HG03565 (cell line): ENCODE results near the gene GRAP.
"Not testable (repeated sequence)": the region's sequence is repeated elsewhere in the genome, so short reads cannot be mapped to it uniquely, and the experiment has no call there.

Experiments used
- ATAC-seq: cut with Tn5 transposase; IDR thresholded peaks from one replicate; pipeline ENCODE4 v1.9.1; 2021; ENCODE audit warnings: mild to moderate bottlenecking, moderate library complexity; ENCODE audit not compliant: unreplicated experiment

The GRAP gene

DNA sequence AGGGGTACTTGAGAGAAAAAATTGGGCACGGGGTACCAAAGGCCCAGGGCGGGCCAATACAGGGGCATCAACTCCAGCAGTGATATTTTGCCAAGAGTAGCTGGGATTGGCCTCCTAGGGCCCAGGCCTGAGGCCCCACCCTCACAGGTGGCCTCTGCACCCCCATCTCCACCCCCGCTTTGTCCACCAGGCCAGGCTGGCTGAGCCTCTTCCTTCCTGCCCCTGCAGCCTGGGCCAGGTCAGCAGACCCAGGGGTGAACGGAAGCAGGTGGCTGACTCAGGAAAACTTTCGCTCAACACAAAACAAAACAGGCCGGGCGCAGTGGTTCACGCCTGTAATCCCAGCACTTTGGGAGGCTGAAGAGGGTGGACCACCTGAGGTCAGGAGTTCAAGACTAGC is 3.7 kb downstream of the GRAP start:
- not testable (repeated sequence) for ATAC-seq

GRCh38 chr17:19042369-19042768 is 4.4 kb downstream of the GRAP start:
- ATAC-seq = not testable (repeated sequence)

- not testable (repeated sequence) for ATAC-seq
Measured at GRCh38 chr17:19041871-19042270, 4.9 kb downstream of the GRAP start.

DNA sequence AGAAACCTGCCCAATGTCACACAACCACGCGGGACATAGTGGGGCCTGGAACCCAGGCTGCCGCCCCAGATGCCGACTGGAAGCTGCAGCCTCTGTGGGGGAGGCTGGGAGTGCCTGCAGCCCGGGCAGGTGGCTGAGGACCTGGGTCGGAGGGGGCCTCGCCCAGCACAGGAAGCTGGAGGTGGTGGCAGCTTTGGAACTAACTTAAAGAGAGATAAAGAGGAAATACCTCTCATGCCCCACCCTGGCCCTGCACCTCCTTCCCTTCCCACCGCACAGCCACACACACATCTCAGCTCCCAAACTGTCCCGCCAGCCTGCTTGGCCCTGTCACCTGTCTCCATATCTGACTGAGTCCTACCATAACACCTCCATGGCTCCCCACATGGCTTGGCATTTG is 6.4 kb downstream of the GRAP start:
- ATAC-seq = not testable (repeated sequence)

- ATAC-seq = not testable (repeated sequence)
Measured at GRCh38 chr17:19038730-19039129, 8.0 kb downstream of the GRAP start.

GRCh38 chr17:19038007-19038406 is 8.8 kb downstream of the GRAP start:
- not testable (repeated sequence) for ATAC-seq

GRCh38 chr17:19037547-19037946 is 9.2 kb downstream of the GRAP start:
- not testable (repeated sequence) for ATAC-seq

DNA sequence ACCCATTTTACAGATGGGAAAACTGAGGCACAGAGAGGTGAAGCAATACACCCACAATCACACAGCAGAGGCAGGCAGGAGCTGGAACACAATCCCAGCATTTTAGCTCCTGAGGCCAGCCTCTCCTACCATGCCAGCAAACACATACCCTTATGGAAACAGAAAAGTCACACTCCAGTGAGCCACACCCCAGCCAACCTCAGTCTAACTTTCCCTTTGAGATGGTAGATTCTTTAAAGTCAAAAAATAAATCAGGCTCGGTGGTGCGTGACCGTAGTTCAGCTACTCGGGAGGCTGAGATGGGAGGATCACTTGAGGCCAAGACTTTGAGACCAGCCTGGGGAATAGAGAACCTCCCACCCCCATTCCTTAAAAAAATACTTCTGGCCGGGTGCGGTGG is 10.6 kb downstream of the GRAP start:
- not testable (repeated sequence) for ATAC-seq

- ATAC-seq = not testable (repeated sequence)
Measured at GRCh38 chr17:19032377-19032988, 14.3 kb downstream of the GRAP start.

DNA sequence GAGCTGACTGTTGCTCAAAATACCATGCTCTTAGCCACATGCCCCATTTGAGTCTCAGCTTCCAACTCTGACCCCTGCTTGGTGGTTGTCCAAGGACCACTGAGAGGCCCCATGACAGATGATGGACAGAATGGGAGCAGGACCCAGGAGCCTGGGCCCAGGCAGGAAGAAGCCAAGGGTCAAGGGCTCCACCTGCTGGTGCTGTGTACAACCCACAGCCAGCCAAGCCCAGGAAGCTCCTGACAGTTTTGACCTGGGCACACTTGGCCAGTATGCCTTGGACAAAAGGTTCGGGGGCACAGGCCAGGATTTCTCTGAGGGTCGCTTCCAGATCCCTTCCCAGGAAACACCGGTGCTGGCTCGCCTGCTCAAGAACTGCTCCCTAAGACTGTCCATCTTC is 15.0 kb downstream of the GRAP start:
- ATAC-seq = not testable (repeated sequence)

GRCh38 chr17:19030771-19031449 is 15.8 kb downstream of the GRAP start:
- ATAC-seq = not testable (repeated sequence)

DNA sequence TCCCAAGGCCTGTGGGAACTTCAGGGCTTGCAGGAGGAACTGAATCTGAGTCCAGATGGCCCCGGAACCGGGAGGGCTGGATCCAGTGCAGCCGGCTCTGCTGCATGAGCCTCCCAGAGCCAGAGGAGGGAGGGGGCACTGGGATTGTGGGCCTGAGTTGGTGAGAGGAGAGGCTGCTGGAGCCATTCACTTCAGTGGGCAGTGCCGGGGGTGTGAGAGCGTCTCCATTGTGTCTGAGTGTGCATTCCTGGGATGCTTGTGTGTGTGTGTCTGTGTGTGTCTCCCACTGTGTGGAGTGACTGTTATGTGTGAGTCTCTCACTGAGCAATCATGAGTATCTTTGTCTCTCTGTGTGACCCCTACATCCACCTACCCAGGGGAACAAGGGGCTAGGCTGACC is 17.0 kb downstream of the GRAP start:
- ATAC-seq = not testable (repeated sequence)

- not testable (repeated sequence) for ATAC-seq
Measured at GRCh38 chr17:19028671-19029070, 18.1 kb downstream of the GRAP start.

DNA sequence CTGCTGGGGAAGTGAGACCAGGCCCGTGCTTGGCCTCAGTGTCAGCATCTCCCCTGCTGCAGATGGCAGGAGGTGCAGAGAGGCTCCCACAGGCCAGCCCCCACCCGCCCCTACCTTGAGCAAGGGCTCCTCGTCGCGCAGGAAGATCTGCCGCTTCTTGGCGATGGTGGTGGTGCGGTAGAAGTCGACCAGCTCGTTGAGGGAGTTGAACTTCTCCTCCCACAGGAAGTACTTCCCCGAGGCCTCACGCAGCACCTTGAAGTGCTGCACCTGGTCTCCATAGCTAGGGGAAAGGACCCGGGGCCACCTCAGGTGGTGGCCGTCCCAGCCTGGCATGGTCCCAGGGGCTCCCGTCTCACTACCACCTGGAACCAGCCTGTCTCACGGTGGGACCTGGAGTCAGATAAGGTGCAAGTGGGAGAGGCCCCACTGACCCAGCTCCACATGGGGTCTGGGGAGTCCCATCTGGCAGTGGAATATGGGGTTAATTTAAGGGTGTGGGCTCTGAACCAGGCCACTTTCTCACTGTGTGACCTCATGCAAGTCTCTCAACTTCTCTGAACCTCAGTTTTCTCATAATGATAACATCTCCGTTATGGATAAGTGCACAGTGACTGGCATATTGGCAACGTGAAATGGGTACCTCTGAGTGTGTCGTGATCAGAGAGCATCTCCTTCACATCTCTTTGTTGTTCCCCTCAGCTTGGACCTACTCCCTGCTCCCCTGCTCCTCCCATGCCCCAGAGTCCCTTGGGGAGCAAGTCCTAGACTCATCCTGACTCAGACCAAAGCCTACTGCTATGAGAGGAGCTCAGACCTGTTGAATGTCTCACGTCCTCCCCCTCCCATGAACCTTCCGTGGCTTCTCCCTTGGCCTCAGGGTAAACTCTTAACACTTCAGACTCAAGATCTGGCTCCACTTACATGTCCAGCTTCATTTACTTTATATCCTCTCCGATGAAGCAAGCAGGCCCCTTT is 22.4 kb downstream of the GRAP start:
- ATAC-seq = no peak

DNA sequence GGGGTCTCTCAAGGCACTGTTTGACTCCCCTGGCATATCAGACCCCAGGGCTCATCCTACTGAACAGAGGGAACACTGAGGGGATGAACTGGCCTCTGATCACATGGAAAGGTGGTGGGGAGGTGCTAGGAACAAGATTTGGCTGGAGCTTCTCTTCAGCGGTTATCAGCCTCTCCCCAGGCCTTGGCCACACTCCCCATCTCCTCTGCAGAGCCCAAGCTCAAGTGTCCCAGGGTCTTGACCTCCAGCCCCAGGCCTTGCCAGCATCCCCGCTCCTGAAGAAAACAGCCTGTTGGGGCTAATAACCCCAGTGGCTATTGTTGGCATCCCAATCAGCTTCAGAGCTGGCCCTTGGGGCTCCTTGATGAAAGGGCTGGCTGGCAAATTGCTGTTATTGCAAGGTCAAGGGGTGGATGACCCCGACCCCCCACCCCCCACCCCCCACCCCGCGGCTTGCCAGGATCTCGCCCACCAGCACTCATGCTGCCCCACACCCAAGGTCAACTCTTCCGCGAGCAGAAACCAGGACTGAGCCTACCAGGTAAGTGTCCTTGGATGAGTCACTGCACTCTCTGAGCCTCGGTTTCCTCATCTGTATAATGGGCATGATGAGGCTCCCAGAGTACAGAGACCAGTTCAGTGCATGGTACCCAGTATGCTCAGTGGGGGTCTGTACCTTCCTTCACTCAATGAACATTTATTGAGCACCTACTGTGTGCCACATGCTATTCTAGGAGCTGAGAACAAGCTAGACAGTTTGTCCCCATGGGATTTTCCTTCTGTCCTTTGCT is 23.4 kb downstream of the GRAP start:
- ATAC-seq = no peak

DNA sequence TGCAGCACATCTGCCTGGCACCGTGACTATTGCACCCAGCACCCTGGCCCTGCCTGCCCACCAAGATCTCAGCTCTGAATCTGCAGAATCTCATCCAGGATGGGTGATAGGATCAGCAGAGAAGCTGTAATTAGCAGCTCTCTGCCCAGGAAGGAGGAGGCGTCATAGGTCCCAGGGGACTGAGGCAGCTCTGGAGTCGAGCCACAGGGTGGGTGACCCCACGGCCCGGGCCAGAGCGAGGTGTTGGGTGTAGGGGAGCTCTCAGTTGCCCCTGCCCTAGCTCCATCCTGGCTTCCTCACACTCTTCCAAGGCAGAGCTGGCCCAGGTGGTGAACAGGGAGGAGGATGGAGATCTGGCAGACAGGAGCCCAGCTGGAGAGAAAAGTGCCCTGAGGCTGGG is 24.0 kb downstream of the GRAP start:
- ATAC-seq = no peak

GRCh38 chr17:19022128-19022527 is 24.6 kb downstream of the GRAP start:
- ATAC-seq = no peak

DNA sequence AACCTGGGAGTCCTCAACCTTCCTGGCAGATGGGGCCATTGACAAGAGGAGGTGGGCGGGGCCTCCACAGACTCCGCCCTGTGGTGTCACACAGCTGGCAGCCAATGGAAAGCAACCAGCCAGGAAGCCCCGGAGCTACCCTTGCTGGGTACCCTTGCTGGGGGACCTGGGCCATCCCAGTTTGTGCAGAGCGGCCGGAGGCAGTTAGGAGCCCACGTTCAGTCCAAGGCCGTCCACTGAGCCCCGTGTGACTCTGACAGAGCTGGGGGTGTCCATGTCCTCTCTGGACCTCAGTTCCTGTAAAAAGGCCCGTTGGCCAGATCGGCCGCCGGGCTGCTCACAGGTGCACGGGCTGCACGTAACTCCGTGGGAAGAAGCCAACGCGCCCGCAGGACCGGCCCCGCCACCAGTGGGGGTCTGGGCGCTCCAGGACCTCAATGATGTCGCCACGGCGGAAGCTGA is 25.1 kb downstream of the GRAP start:
- ATAC-seq = no peak

- not testable (repeated sequence) for ATAC-seq
Measured at GRCh38 chr17:19021011-19021621, 25.6 kb downstream of the GRAP start.

DNA sequence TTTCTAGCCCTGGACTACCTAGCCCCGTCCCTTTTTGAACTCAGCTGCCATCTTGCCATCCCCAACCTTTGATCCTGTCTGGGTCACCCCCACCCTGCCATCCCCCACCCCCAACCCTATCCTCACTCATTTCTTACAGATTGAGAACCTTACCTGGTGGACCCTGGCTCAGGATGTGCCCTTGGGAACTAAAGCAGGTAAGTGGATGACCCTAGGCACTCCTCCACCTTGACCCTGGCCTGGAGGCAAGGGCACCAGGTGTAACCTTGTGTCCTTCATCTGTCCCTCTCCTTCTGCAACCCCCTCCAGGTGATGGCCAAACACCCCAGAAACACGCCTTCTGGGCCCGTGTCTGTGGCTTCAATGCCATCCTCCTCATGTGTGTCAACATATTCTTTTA is 26.7 kb downstream of the GRAP start:
- ATAC-seq = no peak
